Measurements from ENCODE around the gene CD300H. TPM values are rescaled to one million over a fixed set of nuclear protein-coding genes. Genes with fewer than 3 reads are reported as not detected.

The CD300H gene
- total and polyA plus RNA-seq, 11 donors = 0.30 to 1.5 (median 0.69) TPM; not detected in 7

DNA sequence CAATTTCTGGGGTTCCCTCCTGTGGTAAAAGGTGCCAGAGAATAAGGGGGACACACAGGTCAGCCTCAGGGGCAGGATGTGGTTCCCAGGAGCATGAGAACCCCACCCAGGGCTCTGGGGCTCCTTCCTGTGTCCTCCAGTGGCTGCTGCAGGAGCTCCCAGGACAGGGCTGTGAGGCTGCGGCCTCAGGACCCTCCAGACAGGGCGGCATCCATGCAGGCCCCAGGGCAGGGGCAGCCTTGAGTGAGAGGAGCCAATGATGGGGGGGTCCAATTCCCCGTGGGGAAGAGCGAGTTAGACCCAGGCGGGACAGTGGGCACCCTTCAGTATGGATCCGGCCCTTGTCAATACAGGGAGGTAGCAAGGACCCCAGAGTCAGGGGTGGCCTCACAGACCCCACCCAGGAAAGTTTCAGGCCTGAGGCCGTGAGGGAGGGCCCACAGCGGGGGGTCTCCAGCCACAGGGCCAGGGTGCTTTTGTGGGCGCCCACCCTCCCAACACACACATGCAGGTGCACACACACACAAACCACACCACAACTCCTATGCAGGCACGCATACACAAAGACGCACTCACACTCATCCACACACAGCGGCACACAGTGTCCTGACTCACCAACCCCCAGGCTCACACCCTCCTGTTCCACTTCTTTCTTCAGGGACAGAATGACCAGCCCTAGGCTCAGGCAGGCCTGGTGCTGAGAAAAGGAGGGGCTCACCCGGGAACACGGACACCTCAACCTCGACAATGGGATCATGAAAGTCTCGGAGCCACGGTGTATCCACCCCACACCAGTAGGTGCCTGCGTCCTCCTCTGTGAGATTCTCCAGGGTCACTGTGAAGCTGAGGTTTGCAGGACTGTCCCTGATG, 23.2 kb downstream of the CD300H start:
- no peak overlapping the region for H3K27ac ChIP-seq
- no peaks in the 10 kb centered on the region for H3K36me3 ChIP-seq
- no peaks in the 10 kb centered on the region for H3K9me3 ChIP-seq
- TF ChIP-seq CTCF (IDR thresholded peaks at IDR 0.05) = no peak
- no peak for TF ChIP-seq POLR2A (IDR thresholded peaks at IDR 0.05)
- no peak for ATAC-seq
- no peak for DNase-seq
- intact Hi-C loops (cut with DNase I) = no loop called here
- peak overlapping the region in 1 of 12 donors; percentile 49 for H3K4me3 ChIP-seq
- 82 to 89% (median 87%) methylated on average over 18 of the region's 18 CpGs for WGBS, 4 donors
- peaks cover 0 to 7% (median 0%) of the 10 kb centered on the region in 12 donors for H3K4me1 ChIP-seq
- H3K27me3 ChIP-seq = peaks cover 0 to 6% (median 0%) of the 10 kb centered on the region in 9 donors

GRCh38 chr17:74543406-74543805, 23.9 kb downstream of the CD300H start:
- TF ChIP-seq POLR2A (IDR thresholded peaks at IDR 0.05) = no peak
- TF ChIP-seq CTCF (IDR thresholded peaks at IDR 0.05) = no peak
- H3K36me3 ChIP-seq = no peaks in the 10 kb centered on the region
- peaks cover 0 to 5% (median 0%) of the 10 kb centered on the region in 9 donors for H3K27me3 ChIP-seq
- H3K4me1 ChIP-seq = peaks cover 0 to 7% (median 0%) of the 10 kb centered on the region in 12 donors
- H3K4me3 ChIP-seq = no peak overlapping the region
- ATAC-seq (no peak), DNase-seq (no peak)
- intact Hi-C loops (cut with DNase I) = no loop called here
- no peaks in the 10 kb centered on the region for H3K9me3 ChIP-seq
- WGBS, 4 donors = 68 to 79% (median 75%) methylated on average over 14 of the region's 14 CpGs
- H3K27ac ChIP-seq = no peak overlapping the region

GRCh38 chr17:74542727-74543383, 24.5 kb downstream of the CD300H start:
- ATAC-seq = no peak
- no peaks in the 10 kb centered on the region for H3K36me3 ChIP-seq
- no peak for DNase-seq
- H3K27me3 ChIP-seq = peaks cover 0 to 5% (median 0%) of the 10 kb centered on the region in 9 donors
- H3K4me1 ChIP-seq = peaks cover 0 to 7% (median 0%) of the 10 kb centered on the region in 12 donors
- no peak overlapping the region for H3K4me3 ChIP-seq
- 83 to 90% (median 89%) methylated on average over 15 to 17 of the region's 17 CpGs for WGBS, 4 donors
- TF ChIP-seq POLR2A (IDR thresholded peaks at IDR 0.05) (no peak), CTCF (IDR thresholded peaks at IDR 0.05) (no peak)
- intact Hi-C loops (cut with DNase I) = no loop called here
- H3K9me3 ChIP-seq = no peaks in the 10 kb centered on the region
- no peak overlapping the region for H3K27ac ChIP-seq

DNA sequence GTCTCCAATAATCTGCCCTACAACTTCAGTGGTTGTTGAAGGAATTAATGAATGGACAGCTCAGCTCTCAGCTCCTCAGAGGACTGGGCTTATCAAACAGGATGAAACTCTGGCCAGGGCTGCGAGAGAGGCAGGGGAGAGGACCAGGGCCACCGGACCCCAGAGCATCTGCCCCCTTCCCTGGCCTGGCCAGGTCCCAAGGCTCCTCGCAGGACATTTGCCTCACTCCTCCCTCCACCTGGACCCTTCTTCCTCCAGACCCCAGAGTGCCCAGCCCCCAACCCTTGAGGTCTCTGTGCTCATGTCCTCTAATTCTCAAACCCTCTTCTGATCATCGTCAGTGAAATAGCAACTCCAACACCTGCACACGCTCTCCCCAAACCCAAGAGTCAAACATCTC, 25.1 kb downstream of the CD300H start:
- Histone ChIP-seq H3K4me1 (peaks cover 0 to 7% (median 0%) of the 10 kb centered on the region in 12 donors), H3K4me3 (no peak overlapping the region), H3K27ac (no peak overlapping the region), H3K9me3 (no peaks in the 10 kb centered on the region), H3K27me3 (peaks cover 0 to 5% (median 0%) of the 10 kb centered on the region in 9 donors), H3K36me3 (no peaks in the 10 kb centered on the region)
- no peak for ATAC-seq
- TF ChIP-seq CTCF (IDR thresholded peaks at IDR 0.05) = no peak
- TF ChIP-seq POLR2A (IDR thresholded peaks at IDR 0.05) = no peak
- no peak for DNase-seq
- WGBS, 4 donors = 68 to 81% (median 72%) methylated on average over 5 of the region's 5 CpGs
- intact Hi-C loops (cut with DNase I) = no loop called here
